PC-3 (cell line): ENCODE results near the gene RNASET2.

Experiments
- CTCF ChIP-seq: fragments of 300-600 bp; sonication (generic); conservative IDR thresholded peaks from 2 replicates; pipeline ENCODE4 v1.5.1; 2017; ENCODE audit warnings: antibody characterized with exemption, low read depth, mild to moderate bottlenecking, low read length
- EZH2 ChIP-seq: fragments of 300-600 bp; sonication (generic); IDR thresholded peaks from one replicate; pipeline ENCODE4 v1.6.1; 2017; ENCODE audit warnings: antibody characterized with exemption, mild to moderate bottlenecking, low read length; ENCODE audit not compliant: unreplicated experiment
- EZH2phosphoT487 ChIP-seq: fragments of 300-600 bp; sonication (generic); IDR thresholded peaks from 2 replicates; pipeline ENCODE4 v1.6.1; 2018; ENCODE audit warnings: mild to moderate bottlenecking, antibody characterized with exemption, low read length, borderline replicate concordance

DNA sequence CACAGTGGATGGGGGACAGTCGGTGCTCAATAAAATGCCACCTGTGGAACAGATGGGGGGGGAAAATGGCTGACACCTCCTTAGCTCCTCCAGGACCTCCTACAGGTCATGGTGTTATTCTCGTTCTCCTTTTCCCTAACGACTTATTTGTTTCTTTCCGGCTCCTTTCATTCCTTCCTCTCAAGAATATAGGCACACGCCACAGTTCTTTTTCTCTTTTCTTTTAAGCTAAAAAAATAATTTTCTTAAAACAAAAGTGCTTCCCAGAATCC, 1.4 kb upstream of the RNASET2 start:
- no peak for TF ChIP-seq CTCF
- no peak for TF ChIP-seq EZH2phosphoT487
- no peak for TF ChIP-seq EZH2
